Cardiac fibroblast (primary cell): Measurements from ENCODE around the gene MUCL3.

Experiments used
- DNase-seq, 2 donors: peaks; one replicate each; pipeline versions ENCODE4 v3.0.0 to v3.0.0-alpha.2; 2010; ENCODE audit warnings: low read depth in 2 of 2
- H3K4me3 ChIP-seq, 2 donors: replicated peaks in 1 of 2; 1 replicate in 1 of 2; 2 replicates in 1 of 2; pipeline ENCODE4 v1.5.1; 2011; ENCODE audit warnings: low read depth in 2 of 2, low read length in 2 of 2, mild to moderate bottlenecking in 2 of 2, moderate library complexity in 1 of 2
- TF ChIP-seq, protein P1 (sequence below): IDR thresholded peaks from one replicate; pipeline ENCODE4 v1.5.1; 2011; ENCODE audit warnings: low read depth, mild to moderate bottlenecking, low read length, inconsistent platforms

The MUCL3 gene

GRCh38 chr6:30931969-30932645, 8.7 kb upstream of the MUCL3 start, which contains the start of gene SFTA2:
TSS of gene SFTA2 (minus strand) at chr6:30932170. CDS start at chr6:30932096, 74 bp downstream.
- TF ChIP-seq, protein P1, sequence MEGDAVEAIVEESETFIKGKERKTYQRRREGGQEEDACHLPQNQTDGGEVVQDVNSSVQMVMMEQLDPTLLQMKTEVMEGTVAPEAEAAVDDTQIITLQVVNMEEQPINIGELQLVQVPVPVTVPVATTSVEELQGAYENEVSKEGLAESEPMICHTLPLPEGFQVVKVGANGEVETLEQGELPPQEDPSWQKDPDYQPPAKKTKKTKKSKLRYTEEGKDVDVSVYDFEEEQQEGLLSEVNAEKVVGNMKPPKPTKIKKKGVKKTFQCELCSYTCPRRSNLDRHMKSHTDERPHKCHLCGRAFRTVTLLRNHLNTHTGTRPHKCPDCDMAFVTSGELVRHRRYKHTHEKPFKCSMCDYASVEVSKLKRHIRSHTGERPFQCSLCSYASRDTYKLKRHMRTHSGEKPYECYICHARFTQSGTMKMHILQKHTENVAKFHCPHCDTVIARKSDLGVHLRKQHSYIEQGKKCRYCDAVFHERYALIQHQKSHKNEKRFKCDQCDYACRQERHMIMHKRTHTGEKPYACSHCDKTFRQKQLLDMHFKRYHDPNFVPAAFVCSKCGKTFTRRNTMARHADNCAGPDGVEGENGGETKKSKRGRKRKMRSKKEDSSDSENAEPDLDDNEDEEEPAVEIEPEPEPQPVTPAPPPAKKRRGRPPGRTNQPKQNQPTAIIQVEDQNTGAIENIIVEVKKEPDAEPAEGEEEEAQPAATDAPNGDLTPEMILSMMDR, result no peak
- no peak within 1 kb of the TSS for H3K4me3 ChIP-seq
- DNase-seq, result no peak

GRCh38 chr6:30932665-30933365, 8.0 kb upstream of the MUCL3 start:
- DNase-seq, result no peak
- TF ChIP-seq, protein P1, result no peak
- H3K4me3 ChIP-seq, result no peak overlapping the region

GRCh38 chr6:30935018-30935417, 5.8 kb upstream of the MUCL3 start:
- H3K4me3 ChIP-seq, result no peak overlapping the region
- TF ChIP-seq, protein P1, result no peak
- DNase-seq, result peak; percentile 28 to 56

DNA sequence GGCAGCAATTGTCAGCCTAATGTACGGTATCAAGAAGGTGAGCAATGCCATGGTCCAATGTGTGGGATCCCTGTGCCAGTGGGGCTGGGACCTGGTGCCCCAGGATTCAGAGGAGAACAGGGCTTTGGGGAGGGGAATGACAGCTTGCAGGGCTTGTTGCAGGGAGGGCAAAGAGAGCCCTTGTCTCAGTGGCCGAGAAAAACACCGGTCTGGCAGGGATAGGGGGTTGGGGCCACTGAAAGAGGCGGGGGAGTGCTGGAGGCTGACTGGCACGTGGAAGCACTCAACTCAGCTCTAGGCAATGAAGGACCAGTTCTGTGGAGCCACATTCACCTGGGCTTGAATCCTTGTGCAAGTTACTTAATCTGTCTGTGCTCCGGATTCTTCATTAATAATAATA, 3.5 kb upstream of the MUCL3 start:
- TF ChIP-seq, protein P1, result no peak
- no peak for DNase-seq
- H3K4me3 ChIP-seq, result no peak overlapping the region

- TF ChIP-seq, protein P1, result no peak
- no peak for DNase-seq
Measured at GRCh38 chr6:30938730-30939129, 2.0 kb upstream of the MUCL3 start.

DNA sequence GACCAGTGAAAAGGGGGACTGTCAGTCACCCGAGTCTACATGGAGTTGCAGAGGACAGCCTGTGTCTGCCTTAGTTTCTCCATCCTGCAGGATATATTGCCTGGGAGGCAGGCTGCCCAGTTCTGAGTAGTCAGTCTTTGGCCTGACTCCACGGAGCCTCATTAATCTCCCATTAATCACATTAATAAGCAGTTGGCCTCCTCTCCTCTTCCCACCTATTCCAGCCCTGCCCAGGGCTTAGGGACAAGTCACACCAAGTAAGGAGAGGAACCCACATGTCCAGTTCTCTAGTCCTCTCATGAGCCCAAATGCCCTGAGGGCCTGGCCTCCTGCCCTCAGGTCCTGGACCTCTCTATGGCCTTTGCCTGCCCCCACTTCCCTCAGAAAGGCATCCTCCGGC, 1.3 kb upstream of the MUCL3 start:
- TF ChIP-seq, protein P1, result no peak
- DNase-seq, result no peak
- H3K4me3 ChIP-seq, result no peak overlapping the region

More at GRCh38 chr6:30938730-30939129, 2.0 kb upstream of the MUCL3 start:
- no peak overlapping the region for H3K4me3 ChIP-seq
